CD4-positive, alpha-beta T cell treated with Interferon gamma for 1 hour (primary cell): ENCODE results near the gene ESX1.
"Not testable (repeated sequence)": the region's sequence is repeated elsewhere in the genome, so short reads cannot be mapped to it uniquely, and the experiment has no call there.

ENCODE experiments used
- DNase-seq: peaks from one replicate; pipeline ENCODE4 v3.0.0-alpha.2; 2020

ESX1 gene

GRCh38 chrX:104254442-104255115 is at the start of gene ESX1:
Gene ESX1 (minus strand): TSS chrX:104254933. CDS start chrX:104254849, 84 bp downstream.
- DNase-seq: no peak

GRCh38 chrX:104295636-104296035 is 40.9 kb upstream of the ESX1 start:
- no peak for DNase-seq

DNA sequence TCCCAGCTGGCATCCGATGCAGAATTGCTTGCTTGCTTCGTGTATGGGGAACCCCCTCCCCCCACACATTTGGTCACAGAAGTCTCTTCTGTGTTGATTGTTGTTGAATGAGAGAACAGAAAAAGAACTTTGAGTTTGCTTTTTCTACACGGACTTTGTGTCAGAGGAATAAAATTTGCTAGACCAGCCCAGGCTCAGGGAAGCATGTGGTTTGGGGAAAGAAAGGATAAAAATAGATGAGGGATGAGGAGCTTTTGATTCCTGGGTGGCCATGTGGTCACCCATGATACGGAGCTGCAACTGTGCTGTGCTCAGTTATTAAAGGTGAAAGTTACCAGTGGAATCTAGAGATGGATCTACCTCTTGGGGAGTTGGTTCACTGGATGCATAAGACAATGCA is 34.2 kb upstream of the ESX1 start:
- DNase-seq: no peak

GRCh38 chrX:104288269-104288668 is 33.5 kb upstream of the ESX1 start:
- no peak for DNase-seq

- no peak for DNase-seq
These were observed 30.5 kb upstream of the ESX1 start for GRCh38 chrX:104285201-104285600.

DNA sequence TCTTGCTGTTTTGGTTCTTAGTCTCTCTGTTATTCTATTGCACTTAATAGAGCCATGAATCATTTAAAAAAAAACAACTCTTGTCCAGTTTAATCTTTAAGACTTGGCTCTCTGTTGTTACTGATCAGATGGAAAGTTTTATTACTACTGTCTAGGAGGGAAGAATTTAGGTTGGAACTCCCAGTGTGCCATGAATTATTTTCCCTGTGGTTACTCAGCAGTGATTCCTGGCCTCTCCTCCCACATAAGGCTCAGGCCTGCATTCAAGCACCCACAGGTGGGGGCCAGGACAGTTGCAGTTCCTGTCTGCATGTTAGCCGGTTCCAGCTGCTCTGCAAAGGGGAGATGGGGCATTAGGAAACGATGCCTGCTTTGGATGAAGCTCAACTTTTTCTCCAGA is 29.8 kb upstream of the ESX1 start:
- DNase-seq: no peak

- no peak for DNase-seq
These were observed 27.5 kb upstream of the ESX1 start for GRCh38 chrX:104282166-104282725.

DNA sequence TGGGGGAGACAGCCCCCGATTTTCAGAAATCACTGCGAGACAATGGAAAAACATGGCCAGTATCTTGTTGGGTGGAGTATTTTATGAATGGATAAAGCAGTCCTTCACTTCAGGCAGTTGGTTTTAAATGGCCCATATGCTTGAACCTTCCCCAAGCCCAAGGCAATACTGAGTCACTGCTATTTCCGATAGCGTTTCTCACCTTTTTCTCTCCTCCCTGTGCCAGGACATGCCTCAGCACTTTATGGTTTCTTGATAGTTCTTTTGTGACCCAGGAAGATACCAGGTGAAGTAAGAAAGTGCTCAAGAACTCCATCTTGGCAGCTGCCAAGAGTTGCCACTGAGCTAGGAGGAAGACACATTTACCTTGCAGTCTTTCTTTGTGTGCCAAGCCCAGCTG is 26.8 kb upstream of the ESX1 start:
- no peak for DNase-seq

DNA sequence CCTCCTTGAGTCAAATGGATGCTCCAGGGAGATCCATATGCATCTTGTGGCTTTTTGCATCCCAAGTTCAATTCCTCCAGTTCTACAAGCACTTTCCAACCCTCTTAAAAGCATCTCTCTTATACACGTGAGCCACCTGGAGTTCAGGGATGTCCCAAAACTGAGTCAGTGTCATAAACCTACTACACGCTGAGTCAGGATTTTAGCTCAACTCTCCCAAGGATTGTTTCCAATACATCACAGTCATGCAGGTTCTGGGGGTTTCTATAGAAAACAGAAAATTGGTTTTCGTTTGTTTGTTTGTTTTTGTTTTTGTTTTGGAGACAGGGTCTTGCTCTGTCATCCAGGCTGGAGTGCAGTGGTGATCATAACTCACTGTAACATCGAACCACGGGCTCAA is 25.9 kb upstream of the ESX1 start:
- no peak for DNase-seq

DNA sequence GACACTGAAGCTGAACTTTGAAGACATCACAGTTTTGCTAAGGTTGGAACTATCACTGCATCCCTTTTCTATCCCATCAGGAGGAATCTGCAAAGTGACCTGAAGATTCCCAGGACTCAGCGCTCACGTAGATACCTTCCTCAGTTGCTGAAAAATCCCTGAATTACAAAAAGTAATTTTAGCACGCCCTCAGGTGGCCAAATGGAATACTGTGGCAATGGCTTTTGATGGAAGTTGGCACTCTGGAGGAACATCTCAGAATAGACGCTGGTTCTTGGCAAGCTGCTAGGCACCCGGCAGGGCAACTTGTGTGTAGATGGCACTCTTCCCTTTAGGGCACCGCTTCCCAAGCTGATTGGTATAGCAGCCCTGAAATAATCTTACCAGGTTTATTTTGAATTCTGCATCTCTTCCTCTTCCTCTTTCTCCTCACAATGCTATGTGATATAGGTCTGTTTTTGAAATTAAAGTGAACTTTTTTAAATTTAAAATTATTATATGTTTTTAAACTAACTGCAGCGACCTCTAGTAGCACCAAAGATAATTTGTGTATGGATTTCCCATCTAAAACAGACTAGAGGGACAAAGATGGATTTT is 16.3 kb upstream of the ESX1 start:
- no peak for DNase-seq

GRCh38 chrX:104270212-104270611 is 15.5 kb upstream of the ESX1 start:
- no peak for DNase-seq

- no peak for DNase-seq
These were observed 732 bp upstream of the ESX1 start for GRCh38 chrX:104255465-104255864.

DNA sequence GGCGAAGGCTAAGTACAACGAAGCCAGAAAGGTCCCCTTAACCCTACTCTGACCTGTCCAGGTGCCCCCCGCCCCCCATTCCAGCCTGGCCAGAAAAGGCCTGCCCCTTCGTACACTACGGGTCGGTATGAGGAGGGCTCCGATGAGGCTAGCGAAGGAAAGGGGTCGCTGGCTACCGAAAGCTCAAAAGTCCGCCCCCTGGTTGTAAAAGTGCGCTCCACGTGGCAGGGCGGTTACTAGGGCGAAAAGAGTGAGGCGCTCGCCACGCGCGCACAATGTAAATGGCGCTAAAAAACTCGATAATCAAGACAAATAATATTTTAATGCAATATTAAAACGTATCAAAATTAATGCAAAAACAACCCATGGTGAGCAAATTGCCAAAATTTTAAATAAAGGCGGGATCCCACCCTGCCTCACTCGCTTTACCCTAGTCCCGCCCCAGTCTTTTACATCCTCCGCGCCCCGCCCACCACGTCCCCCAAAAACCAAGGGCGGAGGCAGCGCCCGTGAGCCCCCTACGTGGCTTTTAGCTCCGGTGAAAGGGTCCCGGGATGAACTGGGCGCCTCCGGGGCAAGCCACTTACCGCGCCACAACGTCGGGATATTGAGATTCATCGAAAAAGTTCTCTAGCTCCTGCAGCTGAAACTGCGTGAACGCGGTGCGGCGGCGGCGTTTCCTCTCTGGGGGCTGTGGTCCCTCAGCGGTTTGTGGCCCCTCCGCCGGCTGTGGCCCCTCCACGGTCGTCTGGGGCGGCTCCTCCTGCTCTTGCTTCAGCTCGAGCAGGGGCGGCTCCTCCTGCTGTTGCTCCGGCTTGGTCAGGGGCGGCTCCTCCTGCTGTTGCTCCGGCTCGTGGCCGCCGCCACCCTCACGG is 929 bp downstream of the ESX1 start:
- no peak for DNase-seq

DNA sequence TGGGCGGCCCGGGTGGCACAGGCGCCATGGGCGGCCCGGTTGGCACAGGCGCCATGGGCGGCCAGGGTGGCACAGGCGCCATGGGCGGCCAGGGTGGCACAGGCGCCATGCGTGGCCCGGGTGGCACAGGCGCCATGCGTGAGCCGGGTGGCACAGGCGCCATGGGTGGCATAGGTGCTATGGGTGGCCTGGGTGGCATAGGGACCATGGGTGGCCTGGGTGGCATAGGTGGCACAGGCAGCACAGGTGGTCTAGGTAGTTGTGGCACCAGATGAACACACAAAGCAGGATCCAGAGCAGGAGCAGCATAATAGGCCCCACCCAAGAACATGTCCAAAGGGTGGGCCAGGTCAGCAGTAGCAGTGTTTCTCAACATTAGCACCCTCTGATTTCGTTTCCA is 4.3 kb downstream of the ESX1 start:
- DNase-seq: no peak

GRCh38 chrX:104230060-104230459 is 24.7 kb downstream of the ESX1 start:
- not testable (repeated sequence) for DNase-seq

DNA sequence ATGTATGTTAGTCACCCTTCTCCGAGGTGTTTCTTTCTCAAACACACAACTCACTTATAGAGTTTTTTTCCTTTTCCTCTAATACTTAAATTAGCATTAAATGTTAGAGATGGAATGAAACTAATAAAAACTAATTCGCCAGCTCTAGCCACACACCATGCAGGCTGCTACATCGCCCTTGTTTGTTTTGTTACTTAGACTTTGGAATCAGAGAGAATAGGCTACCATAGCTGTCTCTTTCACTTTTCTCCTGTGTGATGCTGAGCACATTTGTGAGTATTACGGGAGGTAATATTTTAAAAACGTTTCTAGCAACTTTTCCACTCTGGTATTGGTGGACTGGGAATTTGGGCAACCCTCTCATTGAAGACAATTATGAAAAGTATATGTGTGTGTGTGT is 43.5 kb downstream of the ESX1 start:
- DNase-seq: no peak

- no peak for DNase-seq
These were observed 49.2 kb downstream of the ESX1 start for GRCh38 chrX:104205548-104205947.
